K562 (cell line): ENCODE data around the gene LST1.

ENCODE experiments used
- COPS2 ChIP-seq: fragments of 450-650 bp; conservative IDR thresholded peaks from 2 replicates; pipeline ENCODE4 v1.6.1; 2016; ENCODE audit warnings: mild to moderate bottlenecking, moderate library complexity
- RAD51 ChIP-seq: fragments of 450-650 bp; IDR thresholded peaks from 2 replicates; pipeline ENCODE4 v1.7.1; 2016; ENCODE audit warnings: low read depth, mild to moderate bottlenecking, borderline replicate concordance
- TF ChIP-seq, protein P1 (sequence below): fragments of 150-350 bp; conservative IDR thresholded peaks from 2 replicates; pipeline ENCODE4 v1.6.1; 2014; ENCODE audit warnings: low read length

DNA sequence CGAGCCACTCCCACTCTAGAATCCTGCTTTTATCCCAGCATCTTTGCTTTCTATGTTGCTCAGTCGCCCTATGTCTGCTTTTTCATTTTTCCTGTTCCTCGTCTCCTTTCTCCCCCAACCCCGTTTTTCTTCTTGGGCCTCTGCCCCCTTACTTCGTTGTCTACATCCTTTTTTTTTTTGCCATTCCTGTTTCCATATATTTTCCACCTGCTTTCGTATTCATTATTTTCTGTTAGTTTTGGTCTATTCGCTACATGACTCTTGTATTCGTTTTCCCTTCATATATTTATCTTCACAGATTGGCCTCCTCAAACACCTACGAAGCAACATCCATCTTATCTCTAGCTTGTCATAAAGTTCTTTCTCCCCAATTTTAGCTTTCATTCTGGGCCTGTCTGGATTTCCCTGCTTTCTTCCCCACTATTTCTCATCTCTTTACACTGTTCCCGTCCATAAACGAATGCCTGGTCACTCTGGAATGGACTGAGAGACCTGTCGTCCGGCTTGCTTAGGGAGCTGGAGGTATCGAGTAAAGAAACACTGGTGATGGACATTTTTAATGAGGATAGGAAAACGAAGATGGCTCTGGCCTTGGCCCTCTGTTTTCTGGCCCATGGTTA lies 35.4 kb downstream of the LST1 start:
- TF ChIP-seq COPS2 (no peak), RAD51 (no peak)
- TF ChIP-seq, protein P1, sequence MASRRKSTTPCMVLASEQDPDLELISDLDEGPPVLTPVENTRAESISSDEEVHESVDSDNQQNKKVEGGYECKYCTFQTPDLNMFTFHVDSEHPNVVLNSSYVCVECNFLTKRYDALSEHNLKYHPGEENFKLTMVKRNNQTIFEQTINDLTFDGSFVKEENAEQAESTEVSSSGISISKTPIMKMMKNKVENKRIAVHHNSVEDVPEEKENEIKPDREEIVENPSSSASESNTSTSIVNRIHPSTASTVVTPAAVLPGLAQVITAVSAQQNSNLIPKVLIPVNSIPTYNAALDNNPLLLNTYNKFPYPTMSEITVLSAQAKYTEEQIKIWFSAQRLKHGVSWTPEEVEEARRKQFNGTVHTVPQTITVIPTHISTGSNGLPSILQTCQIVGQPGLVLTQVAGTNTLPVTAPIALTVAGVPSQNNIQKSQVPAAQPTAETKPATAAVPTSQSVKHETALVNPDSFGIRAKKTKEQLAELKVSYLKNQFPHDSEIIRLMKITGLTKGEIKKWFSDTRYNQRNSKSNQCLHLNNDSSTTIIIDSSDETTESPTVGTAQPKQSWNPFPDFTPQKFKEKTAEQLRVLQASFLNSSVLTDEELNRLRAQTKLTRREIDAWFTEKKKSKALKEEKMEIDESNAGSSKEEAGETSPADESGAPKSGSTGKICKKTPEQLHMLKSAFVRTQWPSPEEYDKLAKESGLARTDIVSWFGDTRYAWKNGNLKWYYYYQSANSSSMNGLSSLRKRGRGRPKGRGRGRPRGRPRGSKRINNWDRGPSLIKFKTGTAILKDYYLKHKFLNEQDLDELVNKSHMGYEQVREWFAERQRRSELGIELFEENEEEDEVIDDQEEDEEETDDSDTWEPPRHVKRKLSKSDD: no peak
